Neural progenitor cell (in vitro differentiated cells): ENCODE data around the gene USP44. TPM values are rescaled to one million over a fixed set of nuclear protein-coding genes. Genes with fewer than 3 reads are reported as not detected.

ENCODE experiments used
- DNase-seq: peaks from one replicate; pipeline ENCODE4 v3.0.0-alpha.2; 2016; ENCODE audit warnings: low spot score
- H2AFZ ChIP-seq: fragments of 200-600 bp; sonication (generic); replicated peaks from 2 replicates; pipeline ENCODE4 v1.6.1; 2016; ENCODE audit warnings: antibody characterized with exemption
- H3F3A ChIP-seq: fragments of 200-600 bp; sonication (generic); 2 replicates; pipeline ENCODE4 v1.6.1; 2016; ENCODE audit warnings: antibody characterized with exemption, low read depth
- H3K27ac ChIP-seq: fragments of 200-600 bp; sonication (generic); 2 replicates; pipeline ENCODE4 v1.5.1; 2016; ENCODE audit warnings: mild to moderate bottlenecking
- H3K27me3 ChIP-seq: fragments of 200-600 bp; sonication (generic); 2 replicates; pipeline ENCODE4 v1.6.1; 2016; ENCODE audit warnings: mild to moderate bottlenecking, moderate library complexity
- H3K36me3 ChIP-seq: fragments of 200-600 bp; sonication (generic); 2 replicates; pipeline ENCODE4 v1.5.1; 2016
- H3K4me1 ChIP-seq: fragments of 200-600 bp; sonication (generic); 2 replicates; pipeline ENCODE4 v1.6.1; 2016; ENCODE audit warnings: mixed run types
- H3K4me2 ChIP-seq: fragments of 200-600 bp; sonication (generic); 2 replicates; pipeline ENCODE4 v1.6.1; 2016
- H3K4me3 ChIP-seq: fragments of 200-600 bp; sonication (generic); 2 replicates; pipeline ENCODE4 v1.5.1; 2016
- H3K79me2 ChIP-seq: fragments of 200-600 bp; sonication (generic); 2 replicates; pipeline ENCODE4 v1.6.1; 2016; ENCODE audit warnings: low read depth
- H3K9ac ChIP-seq: fragments of 200-600 bp; sonication (generic); 2 replicates; pipeline ENCODE4 v1.6.1; 2016
- H3K9me3 ChIP-seq: fragments of 200-600 bp; sonication (generic); 2 replicates; pipeline ENCODE4 v1.5.1; 2016; ENCODE audit warnings: low read depth
- H4K20me1 ChIP-seq: fragments of 200-600 bp; sonication (generic); 2 replicates; pipeline ENCODE4 v1.6.1; 2016; ENCODE audit warnings: low read depth
- H3K27ac Mint-ChIP-seq: 3 replicates; pipeline ENCODE4 v1.8.0; 2021; ENCODE audit warnings: mixed read lengths
- H3K27me3 Mint-ChIP-seq: 2 replicates; pipeline ENCODE4 v1.8.0; 2022; ENCODE audit warnings: low read depth, mild to moderate bottlenecking, inconsistent platforms, moderate library complexity, mixed read lengths; ENCODE audit not compliant: insufficient read depth
- H3K36me3 Mint-ChIP-seq: 3 replicates; pipeline ENCODE4 v1.8.0; 2021; ENCODE audit warnings: mixed read lengths
- H3K4me1 Mint-ChIP-seq: 3 replicates; pipeline ENCODE4 v1.8.0; 2021; ENCODE audit warnings: mixed read lengths
- H3K4me3 Mint-ChIP-seq: 3 replicates; pipeline ENCODE4 v1.8.0; 2021; ENCODE audit warnings: mild to moderate bottlenecking, moderate library complexity, mixed read lengths
- H3K9me3 Mint-ChIP-seq: 3 replicates; pipeline ENCODE4 v1.8.0; 2020; ENCODE audit warnings: mixed read lengths
- CTCF ChIP-seq: fragments of 200-600 bp; sonication (generic); IDR thresholded peaks from 2 replicates; pipeline ENCODE4 v1.5.1; 2017; ENCODE audit warnings: antibody characterized with exemption, mild to moderate bottlenecking
- EZH2 ChIP-seq: fragments of 200-600 bp; sonication (generic); IDR thresholded peaks from 2 replicates; pipeline ENCODE4 v1.6.1; 2017; ENCODE audit warnings: antibody characterized with exemption, mild to moderate bottlenecking, moderate library complexity
- EZH2phosphoT487 ChIP-seq: fragments of 200-600 bp; sonication (generic); IDR thresholded peaks from 2 replicates; pipeline ENCODE4 v1.6.1; 2017; ENCODE audit warnings: antibody characterized with exemption
- total RNA-seq: library from RNA; depleted of rRNA; stranded (reverse); fragments of >200 nt; gene quantifications from 2 replicates; pipeline ENCODE4 v1.2.3, GENCODE V29; 2015; ENCODE audit warnings: low replicate concordance

USP44 gene
- total RNA-seq, 1 donor from 2014 or later: 79.4 TPM

GRCh38 chr12:95577820-95578219, 26.5 kb upstream of the USP44 start:
- H3K27ac Mint-ChIP-seq: no peak overlapping the region
- no peak overlapping the region for H3K27ac ChIP-seq
- peaks cover 14% of the 10 kb centered on the region for H3K4me1 ChIP-seq

GRCh38 chr12:95574799-95575452, 23.6 kb upstream of the USP44 start:
- peak overlapping the region; percentile 88 for H2AFZ ChIP-seq
- H3K27ac ChIP-seq: no peak overlapping the region
- peak overlapping the region; percentile 74 for H3K4me2 ChIP-seq

More at GRCh38 chr12:95577820-95578219, 26.5 kb upstream of the USP44 start:
- Histone ChIP-seq H3K9me3 (no peaks in the 10 kb centered on the region), H3K9ac (no peak overlapping the region), H3K36me3 (no peaks in the 10 kb centered on the region), H4K20me1 (no peaks in the 10 kb centered on the region), H3K27me3 (no peaks in the 10 kb centered on the region), H3F3A (peaks cover 19% of the 10 kb centered on the region), H3K79me2 (no peaks in the 10 kb centered on the region), H3K4me2 (no peak overlapping the region), H2AFZ (no peak overlapping the region), H3K4me3 (no peak overlapping the region)
- Mint-ChIP-seq H3K4me3 (no peak overlapping the region), H3K9me3 (no peaks in the 10 kb centered on the region), H3K36me3 (no peaks in the 10 kb centered on the region), H3K4me1 (peaks cover 10% of the 10 kb centered on the region), H3K27me3 (peaks cover 4% of the 10 kb centered on the region)
- DNase-seq: no peak
- no peak for TF ChIP-seq EZH2phosphoT487
- TF ChIP-seq EZH2: no peak
- no peak for TF ChIP-seq CTCF

GRCh38 chr12:95573951-95574576, 22.8 kb upstream of the USP44 start:
- peak; percentile 51 for DNase-seq
- peak overlapping the region; percentile 74 for H3K4me2 ChIP-seq
- Mint-ChIP-seq H3K27me3 (peaks cover 9% of the 10 kb centered on the region), H3K36me3 (no peaks in the 10 kb centered on the region), H3K27ac (no peak overlapping the region), H3K4me1 (peaks cover 10% of the 10 kb centered on the region), H3K4me3 (no peak overlapping the region), H3K9me3 (no peaks in the 10 kb centered on the region)
- H2AFZ ChIP-seq: peak overlapping the region; percentile 88
- H3F3A ChIP-seq: peaks cover 24% of the 10 kb centered on the region
- H3K27ac ChIP-seq: peak overlapping the region; percentile 49
- no peaks in the 10 kb centered on the region for H4K20me1 ChIP-seq
- no peaks in the 10 kb centered on the region for H3K9me3 ChIP-seq
- H3K4me1 ChIP-seq: peaks cover 14% of the 10 kb centered on the region
- H3K9ac ChIP-seq: no peak overlapping the region
- TF ChIP-seq CTCF (no peak), EZH2phosphoT487 (no peak), EZH2 (no peak)
- H3K4me3 ChIP-seq: peak overlapping the region; percentile 31
- H3K27me3 ChIP-seq: no peaks in the 10 kb centered on the region
- no peaks in the 10 kb centered on the region for H3K36me3 ChIP-seq
- no peaks in the 10 kb centered on the region for H3K79me2 ChIP-seq

More at GRCh38 chr12:95574799-95575452, 23.6 kb upstream of the USP44 start:
- Histone ChIP-seq H3K9me3 (no peaks in the 10 kb centered on the region), H3K4me3 (no peak overlapping the region), H4K20me1 (no peaks in the 10 kb centered on the region), H3K79me2 (no peaks in the 10 kb centered on the region), H3K36me3 (no peaks in the 10 kb centered on the region), H3K27me3 (no peaks in the 10 kb centered on the region), H3K9ac (no peak overlapping the region), H3F3A (peaks cover 23% of the 10 kb centered on the region), H3K4me1 (peaks cover 14% of the 10 kb centered on the region)
- Mint-ChIP-seq H3K4me3 (no peak overlapping the region), H3K27ac (no peak overlapping the region), H3K4me1 (peaks cover 10% of the 10 kb centered on the region), H3K36me3 (no peaks in the 10 kb centered on the region), H3K9me3 (no peaks in the 10 kb centered on the region), H3K27me3 (peaks cover 9% of the 10 kb centered on the region)
- TF ChIP-seq CTCF: peak; percentile 76
- no peak for TF ChIP-seq EZH2
- no peak for TF ChIP-seq EZH2phosphoT487
- DNase-seq: peak; percentile 49
